HG03135 (cell line): ENCODE data around the gene TAAR2.
A peak's percentile ranks its signal among the peaks of the same experiment; 100 is the strongest.
"Not testable (repeated sequence)": the region's sequence is repeated elsewhere in the genome, so short reads cannot be mapped to it uniquely, and the experiment has no call there.

Experiments
- ATAC-seq: cut with Tn5 transposase; IDR thresholded peaks from one replicate; pipeline ENCODE4 v1.9.1; 2021; ENCODE audit warnings: mild to moderate bottlenecking, moderate library complexity; ENCODE audit not compliant: unreplicated experiment

The TAAR2 gene, protein sequence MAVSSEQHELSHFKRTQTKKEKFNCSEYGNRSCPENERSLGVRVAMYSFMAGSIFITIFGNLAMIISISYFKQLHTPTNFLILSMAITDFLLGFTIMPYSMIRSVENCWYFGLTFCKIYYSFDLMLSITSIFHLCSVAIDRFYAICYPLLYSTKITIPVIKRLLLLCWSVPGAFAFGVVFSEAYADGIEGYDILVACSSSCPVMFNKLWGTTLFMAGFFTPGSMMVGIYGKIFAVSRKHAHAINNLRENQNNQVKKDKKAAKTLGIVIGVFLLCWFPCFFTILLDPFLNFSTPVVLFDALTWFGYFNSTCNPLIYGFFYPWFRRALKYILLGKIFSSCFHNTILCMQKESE

DNA sequence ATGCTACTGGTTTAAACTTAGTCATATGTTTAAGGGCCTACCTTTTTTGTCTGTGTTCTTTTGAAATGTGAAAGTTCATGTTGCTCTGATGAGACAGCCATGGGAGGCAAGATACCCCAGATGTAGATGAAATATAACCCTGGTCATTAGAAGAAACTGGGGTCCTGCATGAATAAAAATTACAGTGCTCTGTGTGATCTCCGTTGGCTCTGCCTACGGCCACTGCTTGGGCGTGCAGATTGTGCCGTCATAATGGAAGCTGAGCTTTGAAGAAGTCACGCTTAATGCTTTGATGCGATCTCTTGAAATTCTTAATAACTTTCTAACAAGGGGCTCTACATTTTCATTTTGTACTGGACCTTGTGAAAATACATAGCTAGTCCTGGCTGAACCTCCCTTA, at the start of gene TAAR2:
Gene TAAR2 (minus strand): TSS at position 101 of the 400 bp plus-strand sequence. CDS start 0 bp downstream, at position 101.
- no peak for ATAC-seq

DNA sequence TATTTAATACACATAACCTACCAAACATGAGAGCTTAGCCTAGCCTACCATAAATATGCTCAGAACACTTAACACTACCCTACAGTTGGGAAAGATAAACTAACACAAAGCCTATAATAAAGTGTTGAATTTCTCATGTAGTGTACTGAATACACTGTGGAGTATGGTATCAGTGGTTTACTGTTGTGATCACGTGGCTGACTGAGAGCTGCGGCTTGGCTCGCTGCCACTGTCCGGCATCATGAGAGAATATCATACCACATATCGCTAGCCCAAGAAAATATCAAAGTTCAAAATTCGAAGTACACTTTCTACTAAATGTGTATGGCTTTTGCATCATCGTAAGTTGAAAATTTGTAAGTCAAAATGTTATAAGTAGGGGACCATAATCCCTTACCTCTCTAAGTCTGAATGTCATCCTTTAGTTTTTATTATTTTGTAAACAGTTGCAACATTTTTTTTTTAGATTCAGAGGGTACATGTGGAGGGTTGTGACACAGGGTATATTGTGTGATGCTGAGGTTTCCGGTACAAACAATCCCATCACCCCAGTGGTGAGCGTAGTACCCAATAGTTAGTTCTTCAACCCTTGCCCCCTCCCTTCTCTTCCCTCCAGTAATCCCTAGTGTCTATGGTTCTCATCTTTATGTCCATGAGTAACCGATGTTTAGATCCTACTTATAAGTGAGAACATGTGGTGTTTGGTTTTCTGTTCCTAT, 49.5 kb upstream of the TAAR2 start:
- no peak for ATAC-seq

DNA sequence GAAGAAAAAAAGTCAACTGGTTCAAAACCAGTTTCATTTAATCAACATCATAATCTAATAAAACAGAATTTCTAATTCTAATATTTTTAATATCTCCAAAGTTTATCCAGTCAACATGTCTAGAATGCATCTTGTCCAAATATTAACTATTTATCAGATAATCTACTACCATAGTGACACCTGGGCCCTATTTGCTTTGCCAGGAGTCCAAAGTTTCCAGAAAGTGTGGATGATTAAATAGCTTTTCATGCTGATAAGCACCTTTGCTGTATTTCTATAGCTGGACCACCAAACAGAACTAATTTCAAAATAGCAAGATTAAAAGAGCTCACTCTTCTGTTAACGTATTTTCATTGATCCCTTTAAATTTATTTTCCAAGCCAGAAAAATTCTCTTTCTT, 47.2 kb upstream of the TAAR2 start:
- no peak for ATAC-seq

DNA sequence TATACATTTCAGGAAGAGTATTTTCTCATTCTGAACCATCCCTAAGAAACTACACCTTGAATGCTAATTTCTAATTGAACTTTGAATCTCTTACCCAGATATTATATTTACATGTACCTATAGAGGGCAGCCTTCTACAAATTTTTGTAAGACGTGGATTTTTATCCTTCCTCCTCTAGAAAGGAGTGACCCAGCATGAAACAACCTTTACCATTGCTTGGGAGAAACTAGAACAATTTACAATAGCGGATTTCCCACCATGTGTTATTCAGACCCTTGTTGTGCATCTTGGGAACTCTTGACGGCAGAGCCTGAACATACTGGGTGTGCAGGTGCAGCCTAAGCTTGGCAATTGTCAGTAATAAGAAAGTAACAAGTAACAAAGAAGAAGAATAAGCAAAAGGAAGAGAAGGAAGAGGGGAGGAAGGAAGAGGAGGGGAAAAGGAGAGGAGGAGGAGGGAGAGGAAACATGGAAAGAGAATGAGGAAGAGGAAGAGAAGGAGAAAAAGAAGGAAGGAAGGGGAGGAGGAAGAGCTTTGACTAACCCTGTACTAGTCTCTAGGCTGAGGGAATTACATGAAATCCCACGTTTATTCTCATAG, 45.7 kb upstream of the TAAR2 start:
- no peak for ATAC-seq

DNA sequence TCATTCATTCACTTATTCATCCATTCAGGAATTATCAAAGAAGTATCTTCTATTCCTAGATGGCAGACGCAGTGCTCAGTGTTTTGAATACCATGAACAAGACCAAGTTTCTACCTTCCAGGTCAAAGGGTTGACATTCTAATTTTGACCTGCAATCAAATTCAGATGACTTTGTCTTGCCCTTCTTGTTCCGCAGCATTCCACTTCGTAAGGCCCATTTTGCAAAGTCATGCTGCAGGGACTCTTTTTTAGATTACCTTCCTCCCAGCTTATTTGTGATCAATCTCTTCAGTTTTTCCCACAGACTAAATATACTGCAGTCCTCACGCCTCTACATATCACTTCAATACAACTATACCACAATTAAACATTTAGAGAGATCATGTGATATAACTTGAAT, 42.0 kb upstream of the TAAR2 start:
- ATAC-seq = no peak

DNA sequence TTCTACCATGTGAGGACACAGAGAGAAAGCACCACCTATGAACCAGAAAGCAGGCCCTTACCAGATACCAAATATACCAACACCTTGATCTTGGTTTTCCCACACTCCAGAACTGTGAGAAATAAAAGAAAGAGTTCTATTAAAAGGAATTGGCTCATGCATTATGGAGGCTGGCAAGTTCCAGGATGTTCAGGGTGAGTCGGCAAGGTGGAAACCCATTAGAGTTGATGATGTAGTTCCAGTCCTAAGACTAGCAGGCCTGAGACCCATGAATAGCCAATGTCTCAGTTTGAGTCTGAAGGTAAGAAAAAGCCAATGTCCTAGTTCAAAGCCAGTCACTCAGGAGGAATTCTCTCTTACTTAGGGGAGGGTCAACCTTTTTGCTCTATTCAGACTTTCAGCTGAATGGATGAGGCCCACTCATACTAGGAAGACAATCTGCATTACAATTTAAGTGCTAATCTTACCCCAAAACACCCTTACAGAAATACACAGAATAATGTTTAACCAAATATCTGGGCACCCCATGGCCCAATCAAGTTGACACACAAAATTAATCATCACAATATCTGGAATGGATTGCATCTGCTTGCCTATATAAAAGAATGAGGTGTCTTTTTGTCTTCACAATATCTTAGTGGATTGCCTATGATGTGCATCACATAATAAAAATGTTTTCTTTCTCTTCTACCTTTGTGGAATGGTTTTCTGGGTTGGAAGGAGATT, 40.4 kb upstream of the TAAR2 start:
- no peak for ATAC-seq

DNA sequence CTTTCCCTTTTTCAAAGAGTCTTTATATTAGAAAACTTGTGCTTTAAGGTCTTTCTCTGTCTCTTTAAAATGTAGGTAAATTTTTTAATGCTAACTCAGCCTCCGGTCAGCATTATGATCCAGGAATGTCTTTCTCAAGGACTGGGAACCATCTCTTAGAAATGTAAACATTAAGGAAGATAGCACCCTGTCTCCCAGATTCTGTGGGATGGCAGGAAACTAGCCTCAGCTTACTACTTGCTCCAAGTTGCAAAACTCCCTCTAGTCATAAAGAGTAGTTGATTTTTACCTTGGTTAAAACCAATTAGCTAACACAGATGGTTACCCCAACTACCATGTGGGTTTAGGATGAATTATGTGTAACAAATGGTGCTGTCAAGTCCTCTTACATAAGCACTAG, 39.6 kb upstream of the TAAR2 start:
- no peak for ATAC-seq

DNA sequence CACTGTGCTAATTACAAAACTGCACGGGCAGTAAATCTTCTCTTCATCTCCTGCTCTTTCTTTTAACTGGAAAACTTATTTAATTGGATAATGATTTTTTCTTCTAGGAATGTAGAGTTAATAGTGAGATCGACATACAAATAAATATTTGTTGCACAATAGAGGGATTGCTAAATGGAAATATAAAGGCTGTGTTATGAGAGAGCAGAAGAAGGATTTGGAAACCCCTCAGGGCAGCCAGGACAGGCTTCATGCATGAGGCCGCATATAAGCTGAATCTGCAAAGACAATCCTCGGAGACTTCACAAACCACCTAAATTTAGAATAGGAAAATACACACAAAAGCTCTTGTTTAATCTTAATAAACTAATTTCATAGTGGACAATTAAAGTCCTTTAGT, 37.8 kb upstream of the TAAR2 start:
- no peak for ATAC-seq

DNA sequence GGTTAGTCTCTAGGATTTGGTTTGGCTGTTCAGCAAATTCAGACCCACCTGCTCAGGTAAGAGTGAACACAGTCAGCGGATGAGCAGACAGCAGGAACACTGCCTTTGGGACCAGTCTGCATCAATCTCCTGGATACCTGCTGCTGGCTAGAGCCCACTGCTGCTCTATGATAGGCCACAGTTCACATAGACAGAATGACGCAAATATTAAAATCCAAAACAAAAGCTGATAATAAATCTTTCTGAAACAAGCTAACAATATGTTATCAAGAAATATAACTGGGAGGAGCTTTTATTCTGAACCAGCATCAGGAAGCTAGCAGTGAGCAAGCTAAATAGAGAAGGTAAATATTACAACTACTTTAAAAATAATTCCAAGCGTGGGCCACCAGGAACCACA, 35.0 kb upstream of the TAAR2 start, which contains the start of gene TAAR1:
Gene TAAR1 (minus strand): TSS at position 101 of the 400 bp plus-strand sequence. CDS start 13,179 bp downstream, outside the sequence.
- ATAC-seq = no peak

DNA sequence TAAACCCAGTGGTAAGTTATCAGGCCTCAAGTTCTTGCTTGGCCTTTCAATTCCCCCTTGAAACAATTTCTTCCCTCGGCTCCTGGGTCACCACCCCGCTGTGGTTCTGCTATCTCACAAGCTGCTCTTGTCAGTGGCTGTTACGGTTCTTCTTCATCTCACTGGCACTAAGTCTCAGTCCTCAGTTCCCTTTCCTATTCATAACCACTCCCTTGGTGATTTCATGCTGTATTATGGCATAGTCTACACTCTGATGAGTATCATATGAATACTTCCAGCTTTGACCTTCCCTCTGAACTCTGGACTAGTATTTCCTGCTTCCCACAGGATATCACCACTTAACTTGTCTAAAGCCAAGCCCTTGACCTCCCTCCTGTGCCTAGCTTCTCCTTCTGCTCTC, 27.0 kb upstream of the TAAR2 start:
- ATAC-seq = no peak

DNA sequence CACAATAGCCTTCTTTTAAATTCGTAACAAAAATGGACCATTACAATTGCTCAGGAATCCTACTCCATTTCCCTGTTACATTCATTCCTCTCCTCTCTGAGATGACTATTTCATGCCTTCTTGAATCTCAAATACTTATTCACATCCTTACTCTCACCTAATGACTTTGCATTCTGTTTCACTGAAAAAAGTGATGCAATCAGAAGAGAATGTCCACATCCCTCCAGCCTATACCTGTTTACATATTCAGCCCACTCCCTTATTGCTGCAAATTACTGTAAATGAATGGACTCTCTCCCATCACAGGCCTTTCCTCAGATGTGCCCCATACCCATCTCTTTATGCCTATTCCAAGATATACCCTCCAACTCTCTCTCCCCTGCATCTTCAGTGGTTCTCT, 26.4 kb upstream of the TAAR2 start:
- no peak for ATAC-seq

DNA sequence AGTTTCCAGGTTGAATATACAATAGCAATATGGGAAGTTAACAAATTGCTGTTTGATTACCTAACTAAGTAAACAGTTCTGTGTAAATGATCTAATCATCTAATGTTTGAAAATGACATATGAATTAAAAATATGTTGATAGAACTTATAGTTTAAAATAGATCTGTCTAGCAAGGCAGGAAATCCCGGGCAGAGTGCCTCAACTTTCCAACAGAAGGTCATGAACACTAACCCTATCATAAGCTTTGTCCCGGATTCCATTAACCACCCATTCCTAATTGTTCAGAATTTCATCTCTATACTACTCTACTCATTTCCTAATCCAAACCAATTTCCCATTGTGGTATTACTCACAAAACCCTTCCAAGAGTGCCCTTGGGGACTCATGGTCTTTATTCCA, 24.8 kb upstream of the TAAR2 start:
- no peak for ATAC-seq

DNA sequence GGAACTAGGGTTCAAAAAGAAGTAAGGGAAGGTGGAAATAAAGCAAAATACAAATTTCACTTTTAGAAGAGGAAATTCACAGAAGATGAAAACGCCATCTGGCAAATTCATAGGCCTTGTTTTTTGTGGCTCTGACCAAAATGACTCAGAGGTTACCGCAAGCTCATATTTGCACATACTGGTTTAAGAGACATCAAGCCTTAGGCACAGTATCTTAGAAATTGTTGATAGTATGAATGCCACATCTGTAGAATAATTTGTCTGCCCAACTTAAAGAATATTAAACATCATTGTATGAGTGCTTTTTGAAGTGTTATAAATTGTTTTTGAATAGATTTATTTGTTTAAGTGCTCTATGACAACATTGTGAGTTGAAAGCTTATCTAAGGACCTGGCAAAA, 24.3 kb upstream of the TAAR2 start:
- ATAC-seq = peak; percentile 87

DNA sequence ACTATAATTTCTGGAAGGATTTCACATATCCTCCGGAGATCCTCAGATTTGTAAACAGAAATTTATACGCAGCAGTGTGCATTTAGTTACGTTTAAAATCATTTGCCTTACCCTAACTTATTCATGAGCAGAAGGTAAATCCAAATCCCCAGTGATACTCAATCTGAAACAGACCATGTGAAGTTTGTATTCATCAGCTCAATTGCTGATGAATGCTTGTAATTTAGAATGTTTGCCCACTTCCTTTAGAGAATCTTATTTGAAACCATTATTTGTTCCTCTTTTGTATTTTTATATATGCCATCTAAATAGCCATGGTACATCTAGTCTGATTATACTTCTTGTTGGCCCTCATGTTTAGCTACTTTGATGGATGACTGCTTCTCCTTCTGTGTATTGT, 19.5 kb upstream of the TAAR2 start:
- no peak for ATAC-seq

DNA sequence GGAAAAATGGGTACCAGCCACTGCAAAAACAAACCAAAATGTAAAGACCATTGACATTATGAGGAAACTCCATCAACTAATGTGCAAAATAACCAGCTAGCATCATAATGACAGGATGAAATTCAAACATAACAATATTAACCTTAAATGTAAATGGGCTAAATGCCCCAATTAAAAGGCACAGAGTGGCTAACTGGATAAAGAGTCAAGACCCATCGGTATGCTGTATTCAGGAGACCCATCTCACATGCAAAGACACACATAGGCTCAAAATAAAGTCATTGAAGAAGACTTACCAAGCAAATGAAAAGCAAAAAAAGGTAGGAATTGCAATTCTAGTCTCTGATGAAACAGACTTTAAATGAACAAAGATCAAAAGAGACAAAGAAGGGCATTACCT, 13.1 kb upstream of the TAAR2 start:
- ATAC-seq = not testable (repeated sequence)

DNA sequence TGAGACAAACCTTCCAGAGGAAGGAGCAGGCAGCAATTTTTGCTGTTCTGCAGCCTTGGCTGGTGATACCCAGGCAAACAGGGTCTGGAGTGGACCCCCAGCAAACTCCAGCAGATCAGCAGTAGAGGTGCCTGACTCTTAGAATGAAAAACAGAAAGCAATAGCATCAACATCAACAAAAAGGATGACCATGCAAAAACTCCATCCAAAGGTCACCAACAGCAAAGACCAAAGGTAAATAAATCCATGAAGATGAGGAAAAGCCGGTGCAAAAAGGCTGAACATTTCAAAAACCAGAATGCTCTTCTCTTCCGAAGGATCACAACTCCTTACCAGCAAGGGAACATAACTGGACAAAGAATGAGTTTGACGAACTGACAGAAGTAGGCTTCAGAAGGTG, 11.8 kb upstream of the TAAR2 start:
- ATAC-seq = not testable (repeated sequence)

DNA sequence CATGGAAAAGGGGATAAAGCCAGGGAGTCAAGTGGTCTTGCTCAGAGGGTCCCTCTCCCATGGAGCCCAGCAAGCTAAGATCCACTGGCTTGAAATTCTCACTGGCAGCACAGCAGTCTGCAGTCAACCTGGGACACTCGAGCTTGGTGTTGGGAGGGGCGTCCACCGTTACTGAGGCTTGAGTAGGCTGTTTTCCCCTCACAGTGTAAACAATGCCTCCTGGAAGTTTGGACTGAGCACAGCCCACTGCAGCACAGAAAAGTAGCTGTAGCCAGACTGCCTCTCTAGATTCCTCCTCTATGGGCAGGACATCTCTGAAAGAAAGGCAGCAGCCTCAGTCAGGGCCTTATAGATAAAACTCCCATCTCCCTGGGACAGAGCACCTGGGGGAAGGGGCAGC, 11.2 kb upstream of the TAAR2 start:
- not testable (repeated sequence) for ATAC-seq

DNA sequence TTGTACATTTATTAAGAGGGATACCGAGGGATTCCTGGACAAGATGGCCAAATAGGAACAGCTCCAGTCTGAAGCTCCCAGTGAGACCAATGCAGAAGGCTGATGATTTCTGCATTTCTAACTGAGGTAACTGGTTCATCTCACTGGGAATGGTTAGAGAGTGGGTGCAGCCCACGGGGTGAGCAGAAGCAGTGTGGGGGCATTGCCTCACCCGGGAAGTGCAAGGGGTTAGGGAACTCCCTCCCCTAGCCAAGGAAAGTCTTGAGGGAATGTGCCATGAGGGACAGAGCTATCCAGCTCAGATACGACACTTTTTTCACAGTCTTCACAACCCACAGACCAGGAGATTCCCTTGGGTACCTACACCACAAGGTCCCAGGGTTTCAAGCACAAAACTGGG, 10.7 kb upstream of the TAAR2 start:
- no peak for ATAC-seq

DNA sequence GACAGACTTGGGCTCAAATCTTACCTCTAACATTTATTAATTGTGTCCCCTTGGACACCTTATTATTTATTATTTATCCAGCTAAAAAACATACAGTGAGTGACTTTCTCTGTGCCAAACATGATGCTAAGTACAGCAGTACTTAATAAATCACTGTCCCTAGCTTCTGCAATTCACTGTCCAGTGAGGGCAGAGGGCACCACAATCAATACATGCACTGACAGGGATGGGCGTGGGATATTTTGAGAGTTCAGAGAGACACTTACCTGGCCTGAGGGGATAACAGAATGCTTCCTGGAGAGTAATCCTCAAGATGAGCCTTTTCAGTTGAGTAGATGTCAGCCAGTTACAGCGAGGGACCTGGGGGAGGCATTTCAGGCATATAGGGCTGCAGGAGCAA, 9.3 kb upstream of the TAAR2 start:
- no peak for ATAC-seq

DNA sequence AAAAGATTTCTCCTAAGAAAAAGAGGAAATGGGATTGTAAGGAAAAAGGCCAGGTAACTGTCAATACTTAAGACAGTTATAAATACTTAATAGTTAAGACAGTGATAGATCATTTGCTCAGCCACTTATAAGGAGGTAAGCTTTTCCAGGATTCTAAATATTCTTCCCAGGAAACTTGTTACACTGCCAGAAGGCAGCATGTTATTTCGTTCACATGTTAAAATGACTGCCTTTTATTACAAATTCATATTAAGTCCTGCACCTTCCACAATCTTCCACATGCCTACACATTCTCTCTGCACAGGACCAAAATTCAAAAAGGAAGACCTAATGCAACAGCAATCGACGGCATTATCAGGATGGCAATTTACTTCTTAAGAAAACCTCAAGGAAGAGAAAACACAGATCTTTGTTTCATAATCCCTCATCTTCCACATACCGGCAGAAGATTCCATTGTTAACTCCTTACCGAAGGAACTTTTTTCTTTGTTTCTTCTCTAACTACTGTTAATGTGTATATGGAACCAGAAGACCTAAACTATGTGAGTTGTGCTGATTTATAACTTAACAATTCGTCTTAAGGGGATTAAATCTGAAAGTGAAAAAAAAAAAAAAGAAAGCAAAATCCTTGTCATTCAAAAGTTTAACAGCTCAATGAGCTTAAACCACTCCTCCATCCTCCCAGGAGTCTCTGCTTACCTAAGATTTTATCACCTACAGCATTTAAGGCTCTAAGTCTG, 799 bp downstream of the TAAR2 start:
- ATAC-seq = no peak

DNA sequence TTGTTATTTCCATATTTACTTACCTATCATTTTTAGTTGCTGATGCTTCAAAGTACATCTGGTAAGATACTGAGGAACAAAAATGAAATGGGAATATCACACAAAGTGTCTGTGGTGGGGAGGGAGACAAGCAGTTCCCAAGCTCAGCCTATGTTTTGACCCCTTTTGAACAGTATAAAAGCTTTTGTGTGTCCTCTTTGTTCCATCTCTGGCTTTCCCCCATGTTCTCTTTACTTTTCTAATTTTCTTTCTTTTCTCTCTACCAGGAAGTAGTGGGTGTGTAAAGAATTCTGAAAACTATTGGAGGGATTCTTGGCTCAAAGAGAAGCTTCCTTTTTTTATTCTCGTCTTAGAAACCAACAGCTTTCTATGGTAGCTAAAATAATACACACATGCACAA, 7.4 kb downstream of the TAAR2 start:
- ATAC-seq = no peak
